Measurements from ENCODE around the gene CLCN7. TPM values are rescaled to one million over a fixed set of nuclear protein-coding genes. Genes with fewer than 3 reads are reported as not detected.

CLCN7 gene
- total RNA-seq, 2 experiments from 2014 or later: 31.1 to 62.4 TPM

GRCh38 chr16:1445518-1446203 is 29.2 kb downstream of the CLCN7 start:
- intact Hi-C loops (cut with micrococcal nuclease; ENCODE audit: unreplicated experiment): no loop called here
- no peaks in the 10 kb centered on the region for H3K9me2 ChIP-seq (ENCODE audit: insufficient read depth, low read length)
- CTCF ChIA-PET (ENCODE audit: unreplicated experiment): no interaction called here
- H3K36me3 ChIP-seq (ENCODE audit: insufficient read depth, low read length): no peaks in the 10 kb centered on the region
- no peak overlapping the region for H3K4me2 ChIP-seq (ENCODE audit: low read length)
- TF ChIP-seq CTCF (conservative IDR thresholded peaks at IDR 0.05; ENCODE audit: low read length) (no peak), EZH2phosphoT487 (IDR thresholded peaks at IDR 0.05; ENCODE audit: borderline replicate concordance, low read depth, low read length) (no peak)
- POLR2A ChIA-PET: no interaction called here
- H3K27ac ChIP-seq (ENCODE audit: low read depth, low read length, poor library complexity, severe bottlenecking): no peak overlapping the region
- H3K4me3 ChIP-seq (ENCODE audit: low read depth, low read length, poor library complexity, severe bottlenecking): no peak overlapping the region
- H3K9me3 ChIP-seq (ENCODE audit: low read length): no peaks in the 10 kb centered on the region
- BruUV-seq (replicated peaks): no TSS peak
- no peak for DNase-seq (ENCODE audit: low spot score)
- H3K79me2 ChIP-seq (ENCODE audit: insufficient read depth, low read depth, low read length): no peaks in the 10 kb centered on the region
- H3K4me1 ChIP-seq (ENCODE audit: insufficient read depth, low read length, poor library complexity, severe bottlenecking): no peaks in the 10 kb centered on the region
- H4K20me1 ChIP-seq (ENCODE audit: insufficient read depth, low read length): no peaks in the 10 kb centered on the region
- H2AFZ ChIP-seq (ENCODE audit: low read length): no peak overlapping the region

- TF ChIP-seq EZH2phosphoT487 (IDR thresholded peaks at IDR 0.05; ENCODE audit: borderline replicate concordance, low read depth, low read length) (no peak), CTCF (conservative IDR thresholded peaks at IDR 0.05; ENCODE audit: low read length) (no peak)
- Histone ChIP-seq H3K79me2 (ENCODE audit: insufficient read depth, low read depth, low read length) (no peaks in the 10 kb centered on the region), H3K36me3 (ENCODE audit: insufficient read depth, low read length) (no peaks in the 10 kb centered on the region), H3K27ac (ENCODE audit: low read depth, low read length, poor library complexity, severe bottlenecking) (no peak overlapping the region), H3K4me1 (ENCODE audit: insufficient read depth, low read length, poor library complexity, severe bottlenecking) (no peaks in the 10 kb centered on the region), H3K9me3 (ENCODE audit: low read length) (no peaks in the 10 kb centered on the region), H2AFZ (ENCODE audit: low read length) (no peak overlapping the region), H4K20me1 (ENCODE audit: insufficient read depth, low read length) (no peaks in the 10 kb centered on the region), H3K4me3 (ENCODE audit: low read depth, low read length, poor library complexity, severe bottlenecking) (no peak overlapping the region), H3K4me2 (ENCODE audit: low read length) (no peak overlapping the region), H3K9me2 (ENCODE audit: insufficient read depth, low read length) (no peaks in the 10 kb centered on the region)
- intact Hi-C loops (cut with micrococcal nuclease; ENCODE audit: unreplicated experiment): no loop called here
- POLR2A ChIA-PET: no interaction called here
- CTCF ChIA-PET (ENCODE audit: unreplicated experiment): no interaction called here
- no TSS peak for BruUV-seq (replicated peaks)
- no peak for DNase-seq (ENCODE audit: low spot score)
These were observed 29.9 kb downstream of the CLCN7 start for GRCh38 chr16:1444730-1445517.
